Smooth muscle cell (in vitro differentiated cells): Measurements from ENCODE around the gene CLIP1. TPM values are rescaled to one million over a fixed set of nuclear protein-coding genes. Genes with fewer than 3 reads are reported as not detected.
"Not testable (repeated sequence)": the region's sequence is repeated elsewhere in the genome, so short reads cannot be mapped to it uniquely, and the experiment has no call there.

Experiments
- DNase-seq: peaks from one replicate; lab custom pipeline; 2025; ENCODE audit not compliant: unreplicated experiment; lab: John Stamatoyannopoulos, UW
- H2AFZ ChIP-seq: fragments of 200-600 bp; sonication (generic); 2 replicates; pipeline ENCODE4 v1.6.0; 2016; ENCODE audit warnings: antibody characterized with exemption, low read depth, mild to moderate bottlenecking
- H3F3A ChIP-seq: fragments of 200-600 bp; sonication (generic); 2 replicates; pipeline ENCODE4 v1.6.0; 2017; ENCODE audit warnings: antibody characterized with exemption, low read depth
- H3K27ac ChIP-seq: fragments of 200-600 bp; sonication (generic); 2 replicates; pipeline ENCODE4 v1.5.1; 2016; ENCODE audit warnings: low read depth, mild to moderate bottlenecking
- H3K27me3 ChIP-seq: fragments of 200-600 bp; sonication (generic); 2 replicates; pipeline ENCODE4 v1.6.1; 2016; ENCODE audit warnings: low read depth, mild to moderate bottlenecking
- H3K36me3 ChIP-seq: fragments of 200-600 bp; sonication (generic); 2 replicates; pipeline ENCODE4 v1.5.1; 2016; ENCODE audit warnings: low read depth
- H3K4me1 ChIP-seq: fragments of 200-600 bp; sonication (generic); 2 replicates; pipeline ENCODE4 v1.5.1; 2016; ENCODE audit warnings: low read depth
- H3K4me2 ChIP-seq: fragments of 200-600 bp; sonication (generic); 2 replicates; pipeline ENCODE4 v1.6.0; 2016; ENCODE audit warnings: mild to moderate bottlenecking
- H3K4me3 ChIP-seq: fragments of 200-600 bp; sonication (generic); 2 replicates; pipeline ENCODE4 v1.5.1; 2016; ENCODE audit warnings: mild to moderate bottlenecking
- H3K79me2 ChIP-seq: fragments of 200-600 bp; sonication (generic); 2 replicates; pipeline ENCODE4 v1.6.0; 2016; ENCODE audit warnings: low read depth, mild to moderate bottlenecking
- H3K9ac ChIP-seq: fragments of 200-600 bp; sonication (generic); 2 replicates; pipeline ENCODE4 v1.6.0; 2016; ENCODE audit warnings: low read depth
- H3K9me3 ChIP-seq: fragments of 200-600 bp; sonication (generic); replicated peaks from 2 replicates; pipeline ENCODE4 v1.5.1; 2016; ENCODE audit warnings: low read depth
- H4K20me1 ChIP-seq: fragments of 200-600 bp; sonication (generic); 2 replicates; pipeline ENCODE4 v1.6.0; 2016; ENCODE audit warnings: low read depth
- CTCF ChIP-seq: fragments of 200-600 bp; sonication (generic); IDR thresholded peaks from 2 replicates; pipeline ENCODE4 v1.5.1; 2017; ENCODE audit warnings: borderline replicate concordance, mild to moderate bottlenecking, antibody characterized with exemption; ENCODE audit not compliant: insufficient read depth, poor library complexity, severe bottlenecking
- WGBS: methylation state at CpG from one replicate; pipeline ENCODE4 v1.1.7; 2016; ENCODE audit warnings: low lambda C conversion rate; 5-methylcytosine and 5-hydroxymethylcytosine counted together
- polyA plus RNA-seq: library from polyadenylated mRNA; unstranded; fragments of >200 nt; fragmentation: Nextera tagmentation; extraction: Ambion mirVana; gene quantifications from 2 replicates; pipeline ENCODE4 v1.2.1, GENCODE V29; 2016
- total RNA-seq: library from RNA; depleted of rRNA; stranded (reverse); fragments of >200 nt; gene quantifications from 2 replicates; pipeline ENCODE4 v1.2.3, GENCODE V29; 2014

CLIP1 gene
- total and polyA plus RNA-seq, 2 experiments from 2014 or later = 15.3 to 40.4 TPM

DNA sequence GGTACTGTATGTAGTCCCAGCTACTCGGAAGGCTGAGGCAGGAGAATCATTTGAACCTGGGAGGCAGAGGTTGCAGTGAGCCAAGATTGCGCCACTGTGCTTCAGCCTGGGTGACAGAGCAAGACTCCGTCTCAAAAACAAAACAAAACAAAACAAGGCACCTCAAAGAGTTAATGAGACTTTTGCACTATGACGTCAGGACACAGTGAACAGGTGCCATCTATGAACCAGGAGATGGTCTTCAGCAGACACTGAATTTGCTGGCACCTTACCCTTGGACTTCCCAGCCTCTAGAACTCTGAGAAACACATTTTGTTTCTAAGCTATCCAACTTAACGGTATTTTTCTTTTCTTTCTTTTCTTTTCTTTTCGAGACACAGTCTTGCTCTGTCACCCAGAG lies 23.9 kb upstream of the CLIP1 start:
- not testable (repeated sequence) for H3K4me1 ChIP-seq, H3F3A ChIP-seq, H2AFZ ChIP-seq, H3K36me3 ChIP-seq, H3K27me3 ChIP-seq, H3K9me3 ChIP-seq, H4K20me1 ChIP-seq, H3K27ac ChIP-seq, DNase-seq, H3K4me3 ChIP-seq, H3K79me2 ChIP-seq, H3K9ac ChIP-seq, H3K4me2 ChIP-seq
- whole genome bisulfite sequencing = 87% methylated on average over 6 of the region's 6 CpGs

DNA sequence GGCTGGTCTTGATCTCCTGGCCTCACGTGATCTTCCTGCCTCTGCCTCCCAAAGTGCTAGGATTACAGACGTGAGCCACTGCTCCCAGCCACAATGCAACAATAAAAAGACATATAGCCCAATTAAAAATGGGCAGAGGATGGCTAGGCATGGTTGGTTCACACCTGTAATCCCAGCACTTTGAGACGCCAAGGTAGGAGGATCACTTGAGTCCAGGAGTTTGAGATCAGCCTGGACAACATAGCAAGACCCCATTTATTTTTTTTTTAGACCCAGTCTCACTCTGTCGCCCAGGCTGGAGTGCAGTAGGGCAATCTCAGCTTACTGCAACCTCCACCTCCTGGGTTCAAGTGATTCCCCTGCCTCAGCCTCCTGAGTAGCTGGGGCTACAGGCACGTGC lies 21.6 kb upstream of the CLIP1 start:
- not testable (repeated sequence) for H2AFZ ChIP-seq, DNase-seq, H3K27me3 ChIP-seq, H3K79me2 ChIP-seq, H3K36me3 ChIP-seq, H3K4me1 ChIP-seq, H3F3A ChIP-seq, H3K9ac ChIP-seq, H3K4me2 ChIP-seq, H3K4me3 ChIP-seq, H3K27ac ChIP-seq, H4K20me1 ChIP-seq, H3K9me3 ChIP-seq
- WGBS = 83% methylated on average over 5 of the region's 5 CpGs

- WGBS = 90% methylated on average over 8 of the region's 8 CpGs
- not testable (repeated sequence) for H3K36me3 ChIP-seq, H3K79me2 ChIP-seq, H3K27me3 ChIP-seq, H3K9ac ChIP-seq, H3K4me3 ChIP-seq, H3K27ac ChIP-seq, H4K20me1 ChIP-seq, H3K4me1 ChIP-seq, H3K9me3 ChIP-seq, H3F3A ChIP-seq, H3K4me2 ChIP-seq, H2AFZ ChIP-seq, DNase-seq
Observed at GRCh38 chr12:122438822-122439221, 16.4 kb upstream of the CLIP1 start.

DNA sequence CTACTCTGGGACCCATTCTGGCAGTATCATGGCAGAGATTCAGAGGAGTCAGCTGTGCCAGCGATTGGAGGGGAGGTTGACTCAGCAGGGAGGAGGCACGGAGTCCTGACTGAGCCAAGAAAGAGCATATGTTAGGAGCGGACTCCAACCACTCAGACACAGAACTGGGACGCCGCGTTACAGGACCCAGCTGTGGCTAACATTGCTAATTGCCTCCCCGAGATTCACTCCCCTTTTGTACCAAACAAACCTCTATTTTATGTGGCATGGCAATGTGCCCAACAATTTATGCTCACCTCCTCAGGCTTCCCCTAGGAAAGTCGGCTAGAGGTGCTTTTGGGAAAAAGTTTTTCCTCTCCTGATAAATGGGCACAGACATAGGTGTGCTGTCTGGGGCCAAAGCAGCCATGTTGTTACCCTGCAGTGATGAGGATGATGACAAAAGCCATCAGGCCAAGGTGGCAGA lies 15.2 kb upstream of the CLIP1 start:
- Histone ChIP-seq H3K79me2 (no peaks in the 10 kb centered on the region), H3K9me3 (no peaks in the 10 kb centered on the region), H3K9ac (no peak overlapping the region), H3K4me1 (no peaks in the 10 kb centered on the region), H3K27me3 (no peaks in the 10 kb centered on the region), H2AFZ (no peak overlapping the region), H3K4me2 (no peak overlapping the region), H3K4me3 (no peak overlapping the region), H3K36me3 (no peaks in the 10 kb centered on the region), H4K20me1 (no peaks in the 10 kb centered on the region), H3F3A (no peaks in the 10 kb centered on the region), H3K27ac (no peak overlapping the region)
- 90% methylated on average over 8 of the region's 8 CpGs for WGBS
- TF ChIP-seq CTCF = no peak
- no peak for DNase-seq

- H3K27ac ChIP-seq = no peak overlapping the region
- no peaks in the 10 kb centered on the region for H3K9me3 ChIP-seq
- TF ChIP-seq CTCF = no peak
- H3K4me1 ChIP-seq = no peaks in the 10 kb centered on the region
- H2AFZ ChIP-seq = no peak overlapping the region
- H3K36me3 ChIP-seq = no peaks in the 10 kb centered on the region
- no peak overlapping the region for H3K4me2 ChIP-seq
- no peaks in the 10 kb centered on the region for H4K20me1 ChIP-seq
- no peaks in the 10 kb centered on the region for H3K27me3 ChIP-seq
- no peak overlapping the region for H3K9ac ChIP-seq
- no peaks in the 10 kb centered on the region for H3F3A ChIP-seq
- no peak overlapping the region for H3K4me3 ChIP-seq
- no peaks in the 10 kb centered on the region for H3K79me2 ChIP-seq
- WGBS = 94% methylated on average over 4 of the region's 4 CpGs
- no peak for DNase-seq
Observed at GRCh38 chr12:122435186-122435585, 12.7 kb upstream of the CLIP1 start.

GRCh38 chr12:122429043-122429442 lies 6.6 kb upstream of the CLIP1 start:
- not testable (repeated sequence) for H3K36me3 ChIP-seq, H2AFZ ChIP-seq, H3K4me3 ChIP-seq, H3K79me2 ChIP-seq, H3K27ac ChIP-seq, H3K9ac ChIP-seq, H3K9me3 ChIP-seq, H4K20me1 ChIP-seq, H3K27me3 ChIP-seq, H3K4me2 ChIP-seq, DNase-seq, H3K4me1 ChIP-seq, H3F3A ChIP-seq
- WGBS = 93% methylated on average over 5 of the region's 5 CpGs
